Cardiac muscle cell (in vitro differentiated cells and primary cell): ENCODE measurements around the gene ACSF2. TPM values are rescaled to one million over a fixed set of nuclear protein-coding genes. Genes with fewer than 3 reads are reported as not detected.
A peak's percentile ranks its signal among the peaks of the same experiment; 100 is the strongest.

Source experiments
- DNase-seq, 2 donors: peaks; one replicate each; pipeline versions ENCODE4 v3.0.0 to v3.0.0-alpha.2; 2010 to 2017; ENCODE audit warnings: low read depth in 1 of 2, low spot score in 1 of 2
- H3K27ac ChIP-seq: fragments of 200-600 bp; sonication (generic); 2 replicates; pipeline ENCODE4 v1.5.1; 2016
- H3K27me3 ChIP-seq: fragments of 200-600 bp; sonication (generic); 2 replicates; pipeline ENCODE4 v1.6.0; 2016; ENCODE audit warnings: control low read depth
- H3K36me3 ChIP-seq: fragments of 200-600 bp; sonication (generic); 2 replicates; pipeline ENCODE4 v1.5.1; 2016; ENCODE audit warnings: control low read depth
- H3K4me1 ChIP-seq: fragments of 200-600 bp; sonication (generic); 2 replicates; pipeline ENCODE4 v1.8.1; 2017; ENCODE audit warnings: low read depth, mild to moderate bottlenecking, mixed run types
- H3K4me3 ChIP-seq: fragments of 200-600 bp; sonication (generic); 2 replicates; pipeline ENCODE4 v1.5.1; 2016; ENCODE audit warnings: mild to moderate bottlenecking
- H3K9me3 ChIP-seq: fragments of 200-600 bp; sonication (generic); 2 replicates; pipeline ENCODE4 v1.5.1; 2017; ENCODE audit warnings: low read depth, mild to moderate bottlenecking, control low read depth
- CTCF ChIP-seq: IDR thresholded peaks from 2 replicates; pipeline ENCODE4 v1.5.1; 2012; ENCODE audit warnings: low read depth, mild to moderate bottlenecking, low read length
- polyA plus RNA-seq: library from polyadenylated mRNA; unstranded; fragments of >200 nt; fragmentation: Nextera tagmentation; extraction: Ambion mirVana; gene quantifications from 2 replicates; pipeline ENCODE4 v1.2.1, GENCODE V29; 2016
- total RNA-seq: library from RNA; depleted of rRNA; stranded (reverse); fragments of >200 nt; gene quantifications from 2 replicates; pipeline ENCODE4 v1.2.3, GENCODE V29; 2016

The ACSF2 gene
- total and polyA plus RNA-seq, 2 experiments from 2014 or later = 73.3 to 177 TPM

DNA sequence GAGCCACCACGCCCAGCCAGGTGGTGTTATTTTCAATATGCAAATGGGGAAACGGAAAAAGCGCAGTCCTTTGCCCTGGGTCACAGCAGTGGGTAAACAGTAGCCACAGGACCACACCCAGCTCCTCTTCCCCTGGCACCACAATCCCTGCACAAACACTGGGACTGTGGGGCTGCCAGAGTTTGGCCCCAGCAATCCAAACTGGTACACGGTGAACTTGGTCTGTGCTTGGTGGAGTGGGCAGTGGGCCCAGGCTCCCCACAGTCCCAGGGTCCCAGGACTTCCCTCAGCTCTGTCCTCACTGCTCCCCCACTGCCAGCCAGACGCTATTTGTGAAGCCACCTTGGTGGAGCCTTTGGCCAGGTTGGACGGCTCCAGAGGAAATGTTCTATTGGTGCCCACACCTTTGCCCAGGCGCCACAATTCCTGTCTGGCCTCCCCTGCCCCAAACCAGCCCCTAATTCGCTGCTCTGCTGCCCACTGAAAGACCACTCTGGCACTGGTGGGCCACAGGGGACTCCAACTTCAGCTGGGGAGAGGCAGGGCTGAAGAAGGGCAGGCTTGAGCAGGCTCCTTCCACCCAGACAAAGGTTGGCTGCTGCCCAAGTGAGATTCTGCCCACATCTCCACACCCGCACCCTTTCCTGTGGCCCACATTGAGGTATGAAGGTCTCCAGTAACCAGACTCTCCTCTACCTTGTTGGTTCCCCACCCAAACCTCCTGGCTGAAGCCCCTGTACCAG is 40.5 kb downstream of the ACSF2 start:
- Histone ChIP-seq H3K4me3 (no peak overlapping the region), H3K9me3 (no peaks in the 10 kb centered on the region), H3K27me3 (peaks cover 21% of the 10 kb centered on the region), H3K27ac (no peak overlapping the region), H3K4me1 (no peaks in the 10 kb centered on the region), H3K36me3 (peaks cover 11% of the 10 kb centered on the region)
- no peak for DNase-seq
- no peak for TF ChIP-seq CTCF

DNA sequence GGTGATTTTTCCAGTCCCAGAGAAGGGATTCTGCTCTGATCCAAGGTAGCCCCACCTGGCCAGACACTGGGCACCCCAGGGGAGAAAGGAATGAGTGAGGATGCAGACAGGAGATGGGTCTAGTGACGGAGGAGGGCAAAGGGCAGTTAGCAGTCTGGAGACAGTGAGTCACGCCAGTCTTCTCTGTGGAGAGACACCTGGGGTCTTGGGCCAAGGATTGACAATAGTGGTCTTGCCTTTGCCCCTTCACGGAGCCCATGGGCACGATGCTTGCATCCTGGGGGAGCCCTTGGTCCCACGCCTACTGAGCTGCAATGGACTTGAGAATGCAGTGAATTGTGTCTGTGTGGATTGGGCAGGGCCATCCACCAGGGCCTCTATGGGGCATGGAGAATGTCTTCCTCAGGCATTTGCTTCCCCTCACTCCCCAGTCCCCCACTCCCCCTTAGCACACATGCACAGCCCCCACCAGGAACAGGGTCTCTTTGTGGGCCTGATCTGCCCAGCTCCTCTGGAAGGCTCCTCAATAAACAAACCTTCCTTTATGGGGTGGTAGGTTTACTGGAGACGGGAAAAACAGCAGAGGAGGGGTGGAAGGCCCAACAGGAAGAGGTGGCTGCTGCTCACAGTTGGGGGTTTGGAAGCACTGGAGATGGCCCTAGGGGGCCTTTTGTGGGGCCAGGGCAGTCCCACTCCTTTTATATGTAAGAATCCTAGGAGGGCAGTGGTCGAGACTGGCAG is 41.3 kb downstream of the ACSF2 start:
- TF ChIP-seq CTCF = no peak
- no peak for DNase-seq
- no peak overlapping the region for H3K27ac ChIP-seq
- H3K9me3 ChIP-seq = no peaks in the 10 kb centered on the region
- H3K36me3 ChIP-seq = peaks cover 10% of the 10 kb centered on the region
- peaks cover 21% of the 10 kb centered on the region for H3K27me3 ChIP-seq
- H3K4me1 ChIP-seq = no peaks in the 10 kb centered on the region
- no peak overlapping the region for H3K4me3 ChIP-seq

- DNase-seq = no peak
- Histone ChIP-seq H3K4me1 (no peaks in the 10 kb centered on the region), H3K4me3 (no peak overlapping the region), H3K9me3 (no peaks in the 10 kb centered on the region), H3K36me3 (peaks cover 10% of the 10 kb centered on the region), H3K27me3 (peaks cover 21% of the 10 kb centered on the region), H3K27ac (no peak overlapping the region)
- TF ChIP-seq CTCF = no peak
Observed at GRCh38 chr17:50467855-50468303, 41.9 kb downstream of the ACSF2 start.

- H3K27ac ChIP-seq = no peak within 1 kb of the TSS
- no peak within 1 kb of the TSS for H3K4me3 ChIP-seq
- TF ChIP-seq CTCF = no peak
- H3K4me1 ChIP-seq = no peaks in the 10 kb centered on the region
- no peaks in the 10 kb centered on the region for H3K9me3 ChIP-seq
- peaks cover 12% of the 10 kb centered on the region for H3K36me3 ChIP-seq
- peak in 1 of 2 donors; percentile 34 for DNase-seq
- H3K27me3 ChIP-seq = peaks cover 21% of the 10 kb centered on the region
Observed at GRCh38 chr17:50468304-50469207, 42.5 kb downstream of the ACSF2 start, which contains the start of gene CHAD. TSS of gene CHAD (minus strand) at chr17:50468880. CDS start at chr17:50468813, 67 bp downstream.

- H3K4me1 ChIP-seq = no peaks in the 10 kb centered on the region
- H3K27ac ChIP-seq = no peak overlapping the region
Observed at GRCh38 chr17:50469208-50469605, 43.2 kb downstream of the ACSF2 start.

More at GRCh38 chr17:50469208-50469605, 43.2 kb downstream of the ACSF2 start:
- Histone ChIP-seq H3K4me3 (no peak overlapping the region), H3K9me3 (no peaks in the 10 kb centered on the region), H3K36me3 (peaks cover 12% of the 10 kb centered on the region), H3K27me3 (peaks cover 21% of the 10 kb centered on the region)
- DNase-seq = no peak
- TF ChIP-seq CTCF = no peak
